GM06990 (cell line): Measurements from ENCODE around the gene HLA-DPA1.

Experiments used
- DNase-seq: peaks from one replicate; pipeline ENCODE4 v3.0.0-alpha.2; 2011; ENCODE audit not compliant: insufficient read length; ENCODE audit errors: extremely low read depth
- H3K27me3 ChIP-seq: replicated peaks from 2 replicates; pipeline ENCODE4 v1.6.0; 2011; ENCODE audit warnings: low read length; ENCODE audit not compliant: control insufficient read depth, insufficient read depth
- H3K36me3 ChIP-seq: 2 replicates; pipeline ENCODE4 v1.5.1; 2011; ENCODE audit warnings: low read length; ENCODE audit not compliant: control insufficient read depth, insufficient read depth
- H3K4me3 ChIP-seq: replicated peaks from 2 replicates; pipeline ENCODE4 v1.5.1; 2011; ENCODE audit warnings: low read depth, mild to moderate bottlenecking, control low read depth, low read length
- TF ChIP-seq, protein P1 (sequence below): IDR thresholded peaks from 2 replicates; pipeline ENCODE4 v1.5.1; 2011; ENCODE audit warnings: low read length, control low read depth, mild to moderate bottlenecking, inconsistent platforms; ENCODE audit not compliant: insufficient read depth, poor library complexity, severe bottlenecking

Gene HLA-DPA1

DNA sequence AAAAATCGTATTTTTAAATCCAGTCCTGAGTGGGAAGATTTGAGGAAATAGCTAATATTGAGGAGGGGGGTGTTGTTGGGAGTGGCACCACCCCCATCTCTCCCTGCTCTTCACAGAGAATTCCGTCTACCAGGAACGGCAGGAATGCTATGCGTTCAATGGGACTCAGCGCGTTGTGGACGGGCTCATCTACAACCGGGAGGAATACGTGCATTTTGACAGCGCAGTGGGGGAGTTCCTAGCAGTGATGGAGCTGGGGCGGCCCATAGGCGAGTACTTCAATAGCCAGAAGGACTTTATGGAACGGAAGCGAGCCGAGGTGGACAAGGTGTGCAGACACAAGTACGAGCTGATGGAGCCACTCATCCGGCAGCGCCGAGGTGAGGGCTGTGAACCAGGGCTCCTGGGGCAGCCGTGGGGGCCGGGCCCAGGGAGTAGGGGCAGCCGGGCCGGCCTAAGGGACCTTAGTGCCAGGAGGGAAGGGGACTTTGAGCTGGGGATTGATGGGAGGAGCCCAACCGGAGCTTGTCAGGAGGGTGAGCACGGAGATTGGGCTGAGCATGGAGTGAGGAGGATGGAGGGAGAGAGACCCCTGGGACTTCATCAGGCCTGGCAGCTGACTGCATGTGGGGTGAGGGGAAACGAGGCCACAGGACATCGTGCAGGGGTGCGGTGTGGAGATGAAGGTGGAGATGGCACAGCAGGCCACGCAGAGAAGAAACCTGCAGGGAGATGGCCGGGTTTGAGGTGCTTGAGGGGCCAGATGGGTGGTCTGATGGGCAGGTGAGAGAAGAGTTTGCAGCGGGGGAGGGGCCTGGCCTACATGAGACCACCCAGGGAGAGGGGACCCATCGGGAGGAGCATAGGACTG, 43.6 kb upstream of the HLA-DPA1 start:
- TF ChIP-seq, protein P1, sequence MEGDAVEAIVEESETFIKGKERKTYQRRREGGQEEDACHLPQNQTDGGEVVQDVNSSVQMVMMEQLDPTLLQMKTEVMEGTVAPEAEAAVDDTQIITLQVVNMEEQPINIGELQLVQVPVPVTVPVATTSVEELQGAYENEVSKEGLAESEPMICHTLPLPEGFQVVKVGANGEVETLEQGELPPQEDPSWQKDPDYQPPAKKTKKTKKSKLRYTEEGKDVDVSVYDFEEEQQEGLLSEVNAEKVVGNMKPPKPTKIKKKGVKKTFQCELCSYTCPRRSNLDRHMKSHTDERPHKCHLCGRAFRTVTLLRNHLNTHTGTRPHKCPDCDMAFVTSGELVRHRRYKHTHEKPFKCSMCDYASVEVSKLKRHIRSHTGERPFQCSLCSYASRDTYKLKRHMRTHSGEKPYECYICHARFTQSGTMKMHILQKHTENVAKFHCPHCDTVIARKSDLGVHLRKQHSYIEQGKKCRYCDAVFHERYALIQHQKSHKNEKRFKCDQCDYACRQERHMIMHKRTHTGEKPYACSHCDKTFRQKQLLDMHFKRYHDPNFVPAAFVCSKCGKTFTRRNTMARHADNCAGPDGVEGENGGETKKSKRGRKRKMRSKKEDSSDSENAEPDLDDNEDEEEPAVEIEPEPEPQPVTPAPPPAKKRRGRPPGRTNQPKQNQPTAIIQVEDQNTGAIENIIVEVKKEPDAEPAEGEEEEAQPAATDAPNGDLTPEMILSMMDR, result no peak
- no peak for DNase-seq
- no peaks in the 10 kb centered on the region for H3K36me3 ChIP-seq
- no peak overlapping the region for H3K4me3 ChIP-seq
- no peaks in the 10 kb centered on the region; the same call in 1 of the 2 replicates for H3K27me3 ChIP-seq

DNA sequence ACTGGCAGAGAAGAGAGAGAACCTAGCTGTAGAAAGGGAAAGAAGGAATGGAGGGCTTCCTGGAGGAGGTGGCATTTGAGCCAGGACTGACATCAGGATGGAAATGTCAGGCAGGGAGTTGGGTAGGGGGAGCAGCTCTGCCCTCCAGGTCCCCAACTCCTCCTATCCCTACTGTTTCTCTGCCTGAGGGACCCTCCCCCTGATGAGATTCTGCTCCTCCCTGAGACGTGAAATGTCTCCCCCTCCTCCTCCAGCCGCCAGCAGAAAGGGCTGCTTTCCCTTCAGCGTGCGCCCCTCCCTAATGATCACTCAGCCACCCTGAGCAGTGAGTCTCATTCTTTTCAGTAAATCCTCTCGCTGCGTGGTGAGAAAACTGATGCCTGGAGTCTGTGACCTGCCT, 43.0 kb upstream of the HLA-DPA1 start:
- no peaks in the 10 kb centered on the region; the same call in 1 of the 2 replicates for H3K27me3 ChIP-seq
- TF ChIP-seq, protein P1, result no peak

DNA sequence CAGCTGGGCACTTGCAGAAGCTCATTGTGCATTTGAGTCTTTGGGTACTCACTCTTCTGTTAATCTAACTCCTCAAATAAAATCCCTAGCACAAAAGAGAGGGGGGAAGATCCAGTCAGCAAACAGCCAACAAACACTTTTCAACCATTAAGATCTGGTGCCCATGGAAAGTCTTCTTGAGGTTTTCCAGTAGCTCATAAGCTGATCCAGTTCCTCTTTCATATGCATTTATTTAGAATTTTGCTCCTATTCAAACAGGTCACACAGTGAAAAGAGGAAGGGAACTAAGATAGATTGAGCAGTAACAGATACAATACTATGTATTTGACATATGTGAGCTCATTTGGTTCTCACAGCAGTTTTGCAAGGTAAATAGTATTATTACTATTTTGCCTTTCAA, 41.0 kb upstream of the HLA-DPA1 start:
- DNase-seq, result no peak
- Histone ChIP-seq H3K27me3 (no peaks in the 10 kb centered on the region; the same call in 1 of the 2 replicates), H3K4me3 (no peak overlapping the region), H3K36me3 (no peaks in the 10 kb centered on the region)
- TF ChIP-seq, protein P1, result no peak

More for the DNA sequence above, 43.0 kb upstream of the HLA-DPA1 start:
- no peak overlapping the region for H3K4me3 ChIP-seq
- DNase-seq, result no peak
- H3K36me3 ChIP-seq, result no peaks in the 10 kb centered on the region

DNA sequence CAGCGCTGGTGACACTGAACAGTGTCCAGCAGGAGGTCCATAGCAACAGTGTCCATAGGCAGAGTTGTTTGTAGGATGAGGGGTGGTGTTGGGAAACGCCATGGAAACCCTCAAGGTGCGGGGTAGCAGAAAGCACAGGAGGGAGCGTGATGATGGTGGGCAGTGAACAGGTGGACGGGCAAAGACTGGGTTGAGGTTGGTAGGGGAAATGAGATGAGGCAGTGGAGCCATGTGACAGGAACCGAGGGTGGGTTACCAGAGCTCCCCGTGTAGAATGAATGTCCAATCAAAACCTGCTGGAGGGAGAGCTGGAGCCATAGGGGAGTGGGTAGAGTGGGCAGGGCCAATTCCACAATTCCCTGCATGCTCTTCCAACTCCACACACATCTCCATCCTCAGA, 40.3 kb upstream of the HLA-DPA1 start:
- no peaks in the 10 kb centered on the region; the same call in 1 of the 2 replicates for H3K27me3 ChIP-seq
- H3K4me3 ChIP-seq, result no peak overlapping the region
- TF ChIP-seq, protein P1, result no peak
- no peaks in the 10 kb centered on the region for H3K36me3 ChIP-seq
- no peak for DNase-seq

DNA sequence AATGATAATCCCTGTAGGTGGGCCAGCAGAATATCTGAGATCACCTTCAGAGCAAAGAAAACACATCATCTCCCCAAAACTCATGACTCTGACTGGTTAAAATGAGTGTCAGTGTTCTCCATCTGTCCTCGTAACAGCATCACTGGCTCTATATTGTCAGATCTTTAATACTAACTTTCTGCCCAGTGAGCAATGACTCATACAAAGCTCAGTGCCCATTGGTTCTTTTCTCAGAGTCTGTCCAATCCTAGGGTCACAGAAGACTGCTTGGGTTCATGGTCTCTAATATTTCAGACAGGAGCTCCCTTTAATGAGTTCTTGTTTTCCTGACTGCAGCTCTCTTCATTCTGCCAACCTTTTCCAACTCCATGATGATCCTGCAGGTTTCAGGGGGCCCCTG, 38.7 kb upstream of the HLA-DPA1 start:
- H3K36me3 ChIP-seq, result no peaks in the 10 kb centered on the region
- no peaks in the 10 kb centered on the region; the same call in 1 of the 2 replicates for H3K27me3 ChIP-seq
- H3K4me3 ChIP-seq, result no peak overlapping the region
- peak; percentile 48 for DNase-seq
- TF ChIP-seq, protein P1, result no peak
